ENCODE data around the gene CLSTN2. TPM values are rescaled to one million over a fixed set of nuclear protein-coding genes. Genes with fewer than 3 reads are reported as not detected.

The CLSTN2 gene
- polyA plus RNA-seq, 3 donors, result not detected

- 93% methylated on average over 2 of the region's 3 CpGs for WGBS (ENCODE audit: insufficient coverage)
- Mint-ChIP-seq H3K36me3 (no peaks in the 10 kb centered on the region), H3K27me3 (ENCODE audit: low read depth in 3 of 3) (no peaks in the 10 kb centered on the region), H3K27ac (no peak overlapping the region), H3K9me3 (peaks cover 3 to 13% (median 9%) of the 10 kb centered on the region in 7 donors), H3K4me3 (no peak overlapping the region), H3K4me1 (no peaks in the 10 kb centered on the region)
- no peaks in the 10 kb centered on the region for H3K79me2 ChIP-seq (ENCODE audit: insufficient read depth, low read length)
- no peaks in the 10 kb centered on the region for H3K4me1 ChIP-seq (ENCODE audit: control insufficient read depth in 1 of 2, insufficient read depth in 2 of 2, low read length in 2 of 2)
- H3K9ac ChIP-seq (ENCODE audit: insufficient read depth, low read length, poor library complexity, severe bottlenecking), result no peak overlapping the region
- DNase-seq, result no peak
- H2AFZ ChIP-seq (ENCODE audit: insufficient read depth, low read depth, low read length, poor library complexity, severe bottlenecking), result no peak overlapping the region
- H3K4me2 ChIP-seq (replicated peaks; ENCODE audit: extremely low read depth, low read length, poor library complexity, severe bottlenecking), result no peak overlapping the region
- no peaks in the 10 kb centered on the region for H3K36me3 ChIP-seq (replicated peaks in 1 of 2; ENCODE audit: control insufficient read depth in 1 of 2, insufficient read depth in 2 of 2, low read length in 2 of 2)
- H3K27me3 ChIP-seq (ENCODE audit: control insufficient read depth in 2 of 2, insufficient read depth in 2 of 2, low read length in 2 of 2), result no peaks in the 10 kb centered on the region
- H3K27ac ChIP-seq (ENCODE audit: low read depth in 1 of 2, low read length in 2 of 2), result no peak overlapping the region
- intact Hi-C loops (cut with micrococcal nuclease), result no loop called here
- TF ChIP-seq CTCF (IDR thresholded peaks at IDR 0.05), result no peak
- H3K9me3 ChIP-seq (replicated peaks in 1 of 2; ENCODE audit: control insufficient read depth in 1 of 2, insufficient read depth in 1 of 2, low read length in 2 of 2), result peaks cover 12 to 13% of the 10 kb centered on the region in 2 donors
- H3K4me3 ChIP-seq (replicated peaks in 1 of 3; ENCODE audit: low read depth in 2 of 3, low read length in 3 of 3), result no peak overlapping the region
- no peaks in the 10 kb centered on the region for H4K20me1 ChIP-seq (ENCODE audit: insufficient read depth, low read length)
These were observed 595.6 kb downstream of the CLSTN2 start for GRCh38 chr3:140530603-140531002.

- H3K27me3 Mint-ChIP-seq (ENCODE audit: low read depth in 3 of 3), result peaks cover 0 to 3% (median 0%) of the 10 kb centered on the region in 3 donors
- Histone ChIP-seq H3K9ac (ENCODE audit: insufficient read depth, low read length, poor library complexity, severe bottlenecking) (no peak overlapping the region), H3K36me3 (replicated peaks in 1 of 2; ENCODE audit: control insufficient read depth in 1 of 2, insufficient read depth in 2 of 2, low read length in 2 of 2) (no peaks in the 10 kb centered on the region), H4K20me1 (ENCODE audit: insufficient read depth, low read length) (no peaks in the 10 kb centered on the region), H3K27ac (ENCODE audit: low read depth in 1 of 2, low read length in 2 of 2) (no peak overlapping the region), H3K27me3 (ENCODE audit: control insufficient read depth in 2 of 2, insufficient read depth in 2 of 2, low read length in 2 of 2) (no peaks in the 10 kb centered on the region), H3K4me1 (ENCODE audit: control insufficient read depth in 1 of 2, insufficient read depth in 2 of 2, low read length in 2 of 2) (no peaks in the 10 kb centered on the region), H3K4me2 (replicated peaks; ENCODE audit: extremely low read depth, low read length, poor library complexity, severe bottlenecking) (no peak overlapping the region), H3K79me2 (ENCODE audit: insufficient read depth, low read length) (no peaks in the 10 kb centered on the region), H3K9me3 (replicated peaks in 1 of 2; ENCODE audit: control insufficient read depth in 1 of 2, insufficient read depth in 1 of 2, low read length in 2 of 2) (peaks cover 12 to 13% of the 10 kb centered on the region in 2 donors), H3K4me3 (replicated peaks in 1 of 3; ENCODE audit: low read depth in 2 of 3, low read length in 3 of 3) (no peak overlapping the region), H2AFZ (ENCODE audit: insufficient read depth, low read depth, low read length, poor library complexity, severe bottlenecking) (no peak overlapping the region)
- TF ChIP-seq CTCF (IDR thresholded peaks at IDR 0.05), result no peak
- no peaks in the 10 kb centered on the region for H3K4me1 Mint-ChIP-seq
- H3K36me3 Mint-ChIP-seq, result no peaks in the 10 kb centered on the region
- H3K4me3 Mint-ChIP-seq, result no peak overlapping the region
- H3K9me3 Mint-ChIP-seq, result peaks cover 3 to 18% (median 10%) of the 10 kb centered on the region in 7 donors
- H3K27ac Mint-ChIP-seq, result no peak overlapping the region
- no CpG with 5 or more reads among the region's 2 CpGs for WGBS (ENCODE audit: insufficient coverage)
- no peak for DNase-seq
- intact Hi-C loops (cut with micrococcal nuclease), result no loop called here
These were observed 597.9 kb downstream of the CLSTN2 start for GRCh38 chr3:140532793-140533330.
